T47D (cell line): ENCODE results near the gene PHACTR3.

Source experiments
- DNase-seq, 2 experiments: peaks; one replicate each; pipeline versions ENCODE4 v3.0.0 to v3.0.0-alpha.2; 2011 to 2012; ENCODE audit warnings: low read depth in 1 of 2, low spot score in 1 of 2
- JUND ChIP-seq: IDR thresholded peaks from 2 replicates; pipeline ENCODE4 v1.6.1; 2012; ENCODE audit warnings: low read depth
- in situ Hi-C: cut with HindIII; loops from 2 replicates; pipeline ENCODE4 v1.10.0; 2016; ENCODE audit warnings: low sequenced_read_pairs, low pct_unique_long_range_greater_than_20kb

Gene PHACTR3

GRCh38 chr20:59786801-59787537 is 182.6 kb downstream of the PHACTR3 start:
- in situ Hi-C loops: no loop called here
- no peak for TF ChIP-seq JUND
- DNase-seq: no peak

- TF ChIP-seq JUND: no peak
- no peak for DNase-seq
- in situ Hi-C loops: no loop called here
Measured at GRCh38 chr20:59787538-59787890, 183.2 kb downstream of the PHACTR3 start.

- TF ChIP-seq JUND: no peak
- no peak for DNase-seq
- in situ Hi-C loops: no loop called here
Measured at GRCh38 chr20:59788196-59788735, 183.9 kb downstream of the PHACTR3 start.

GRCh38 chr20:59788811-59789397 is 184.6 kb downstream of the PHACTR3 start:
- no peak for DNase-seq
- TF ChIP-seq JUND: no peak
- in situ Hi-C loops: no loop called here

GRCh38 chr20:59789686-59790085 is 185.3 kb downstream of the PHACTR3 start:
- no peak for TF ChIP-seq JUND
- no peak for DNase-seq
- in situ Hi-C loops: no loop called here

GRCh38 chr20:59790346-59790745 is 186.0 kb downstream of the PHACTR3 start:
- DNase-seq: no peak
- no peak for TF ChIP-seq JUND
- in situ Hi-C loops: no loop called here

- no peak for DNase-seq
- TF ChIP-seq JUND: no peak
- in situ Hi-C loops: no loop called here
Measured at GRCh38 chr20:59792300-59792699, 188.0 kb downstream of the PHACTR3 start.

GRCh38 chr20:59794555-59794954 is 190.2 kb downstream of the PHACTR3 start:
- TF ChIP-seq JUND: no peak
- no peak for DNase-seq
- in situ Hi-C loops: no loop called here

GRCh38 chr20:59800309-59800708 is 196.0 kb downstream of the PHACTR3 start:
- in situ Hi-C loops: no loop called here
- TF ChIP-seq JUND: no peak
- DNase-seq: no peak

GRCh38 chr20:59802018-59802417 is 197.7 kb downstream of the PHACTR3 start:
- no peak for TF ChIP-seq JUND
- in situ Hi-C loops: no loop called here
- DNase-seq: no peak

GRCh38 chr20:59802471-59803221 is 198.3 kb downstream of the PHACTR3 start:
- TF ChIP-seq JUND: no peak
- no peak for DNase-seq
- in situ Hi-C loops: no loop called here

- TF ChIP-seq JUND: no peak
- in situ Hi-C loops: no loop called here
- no peak for DNase-seq
Measured at GRCh38 chr20:59804347-59804746, 200.0 kb downstream of the PHACTR3 start.
